ENCODE results near the gene LBX2. TPM values are rescaled to one million over a fixed set of nuclear protein-coding genes. Genes with fewer than 3 reads are reported as not detected.
A peak's percentile ranks its signal among the peaks of the same experiment; 100 is the strongest.
"Not testable (repeated sequence)": the region's sequence is repeated elsewhere in the genome, so short reads cannot be mapped to it uniquely, and the experiment has no call there.

Gene LBX2
- total RNA-seq, 4 donors from 2014 or later: 0.32 to 1.7 (median 0.84) TPM

DNA sequence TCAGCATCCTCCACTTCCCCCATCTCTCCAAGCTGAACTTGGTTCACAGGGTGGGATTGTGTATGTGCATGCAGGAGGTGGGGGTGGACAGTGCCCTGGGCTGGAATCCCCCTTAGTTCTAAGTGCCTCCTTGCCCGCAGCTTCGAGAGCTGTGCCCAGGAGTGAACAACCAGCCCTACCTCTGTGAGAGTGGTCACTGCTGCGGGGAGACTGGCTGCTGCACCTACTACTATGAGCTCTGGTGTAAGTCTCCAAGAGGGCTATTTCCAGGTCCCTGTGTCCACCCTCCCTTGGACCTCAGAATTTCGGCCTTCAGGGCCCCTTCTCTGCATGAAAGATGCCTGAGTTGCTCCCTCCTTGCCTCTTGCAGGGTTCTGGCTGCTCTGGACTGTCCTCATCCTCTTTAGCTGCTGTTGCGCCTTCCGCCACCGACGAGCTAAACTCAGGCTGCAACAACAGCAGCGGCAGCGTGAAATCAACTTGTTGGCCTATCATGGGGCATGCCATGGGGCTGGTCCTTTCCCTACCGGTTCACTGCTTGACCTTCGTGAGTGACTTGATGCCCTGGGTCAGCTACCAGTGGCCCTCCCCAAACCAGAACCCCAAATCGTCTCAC is 39.8 kb downstream of the LBX2 start:
- H3K4me3 ChIP-seq: peak overlapping the region in 1 of 4 donors; percentile 85
- H3K27ac ChIP-seq (replicated peaks in 1 of 4); H3K9me3 ChIP-seq; H3K27me3 ChIP-seq; DNase-seq (ENCODE audit: extremely low spot score); intact Hi-C loops (cut with DNase I): not testable (repeated sequence)
- H3K36me3 ChIP-seq: peaks cover 14 to 26% (median 23%) of the 10 kb centered on the region in 4 donors
- H3K4me1 ChIP-seq: peaks cover 40 to 55% (median 53%) of the 10 kb centered on the region in 4 donors
- peak in 1 of 2 donors; percentile 22 for TF ChIP-seq POLR2AphosphoS5 (IDR thresholded peaks at IDR 0.05)
- WGBS: 80% methylated on average over 13 of the region's 13 CpGs

DNA sequence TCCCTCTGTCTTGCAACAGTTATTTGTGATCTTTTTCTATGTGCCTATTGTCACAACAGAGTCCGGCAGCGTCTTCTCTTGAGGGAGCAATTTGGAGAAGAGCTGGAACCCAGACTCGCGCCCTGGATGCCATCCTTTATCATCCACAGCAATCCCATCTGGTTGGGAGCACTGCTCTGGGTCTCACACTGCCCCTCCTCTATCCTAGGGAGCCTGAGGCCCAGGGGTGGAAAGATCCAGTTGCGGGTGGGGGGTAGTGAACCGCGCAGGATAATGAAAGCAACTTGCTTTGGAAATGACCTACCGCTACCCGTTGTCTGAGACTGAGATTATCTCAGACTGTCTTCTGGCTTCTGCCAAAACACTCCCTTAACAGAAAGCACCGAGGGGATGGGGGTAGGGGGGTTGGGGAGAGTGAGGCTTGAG is 40.5 kb downstream of the LBX2 start:
- H3K4me1 ChIP-seq: peaks cover 34 to 50% (median 49%) of the 10 kb centered on the region in 4 donors
- TF ChIP-seq EP300 (IDR thresholded peaks at IDR 0.05) (no peak), POLR2A (IDR thresholded peaks at IDR 0.05; ENCODE audit: low read depth) (no peak), POLR2AphosphoS5 (IDR thresholded peaks at IDR 0.05) (no peak)
- TF ChIP-seq, protein P1, sequence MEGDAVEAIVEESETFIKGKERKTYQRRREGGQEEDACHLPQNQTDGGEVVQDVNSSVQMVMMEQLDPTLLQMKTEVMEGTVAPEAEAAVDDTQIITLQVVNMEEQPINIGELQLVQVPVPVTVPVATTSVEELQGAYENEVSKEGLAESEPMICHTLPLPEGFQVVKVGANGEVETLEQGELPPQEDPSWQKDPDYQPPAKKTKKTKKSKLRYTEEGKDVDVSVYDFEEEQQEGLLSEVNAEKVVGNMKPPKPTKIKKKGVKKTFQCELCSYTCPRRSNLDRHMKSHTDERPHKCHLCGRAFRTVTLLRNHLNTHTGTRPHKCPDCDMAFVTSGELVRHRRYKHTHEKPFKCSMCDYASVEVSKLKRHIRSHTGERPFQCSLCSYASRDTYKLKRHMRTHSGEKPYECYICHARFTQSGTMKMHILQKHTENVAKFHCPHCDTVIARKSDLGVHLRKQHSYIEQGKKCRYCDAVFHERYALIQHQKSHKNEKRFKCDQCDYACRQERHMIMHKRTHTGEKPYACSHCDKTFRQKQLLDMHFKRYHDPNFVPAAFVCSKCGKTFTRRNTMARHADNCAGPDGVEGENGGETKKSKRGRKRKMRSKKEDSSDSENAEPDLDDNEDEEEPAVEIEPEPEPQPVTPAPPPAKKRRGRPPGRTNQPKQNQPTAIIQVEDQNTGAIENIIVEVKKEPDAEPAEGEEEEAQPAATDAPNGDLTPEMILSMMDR (IDR thresholded peaks at IDR 0.05): no peak
- no peak for DNase-seq (ENCODE audit: extremely low spot score)
- intact Hi-C loops (cut with DNase I): no loop called here
- H3K4me3 ChIP-seq: peak overlapping the region; percentile 68 to 85 (median 74)
- WGBS: 8% methylated on average over 10 of the region's 10 CpGs
- no peaks in the 10 kb centered on the region for H3K27me3 ChIP-seq
- peak overlapping the region; percentile 79 to 98 (median 87) for H3K27ac ChIP-seq (replicated peaks in 1 of 4)
- H3K9me3 ChIP-seq: no peaks in the 10 kb centered on the region
- H3K36me3 ChIP-seq: peaks cover 14 to 26% (median 23%) of the 10 kb centered on the region in 4 donors

DNA sequence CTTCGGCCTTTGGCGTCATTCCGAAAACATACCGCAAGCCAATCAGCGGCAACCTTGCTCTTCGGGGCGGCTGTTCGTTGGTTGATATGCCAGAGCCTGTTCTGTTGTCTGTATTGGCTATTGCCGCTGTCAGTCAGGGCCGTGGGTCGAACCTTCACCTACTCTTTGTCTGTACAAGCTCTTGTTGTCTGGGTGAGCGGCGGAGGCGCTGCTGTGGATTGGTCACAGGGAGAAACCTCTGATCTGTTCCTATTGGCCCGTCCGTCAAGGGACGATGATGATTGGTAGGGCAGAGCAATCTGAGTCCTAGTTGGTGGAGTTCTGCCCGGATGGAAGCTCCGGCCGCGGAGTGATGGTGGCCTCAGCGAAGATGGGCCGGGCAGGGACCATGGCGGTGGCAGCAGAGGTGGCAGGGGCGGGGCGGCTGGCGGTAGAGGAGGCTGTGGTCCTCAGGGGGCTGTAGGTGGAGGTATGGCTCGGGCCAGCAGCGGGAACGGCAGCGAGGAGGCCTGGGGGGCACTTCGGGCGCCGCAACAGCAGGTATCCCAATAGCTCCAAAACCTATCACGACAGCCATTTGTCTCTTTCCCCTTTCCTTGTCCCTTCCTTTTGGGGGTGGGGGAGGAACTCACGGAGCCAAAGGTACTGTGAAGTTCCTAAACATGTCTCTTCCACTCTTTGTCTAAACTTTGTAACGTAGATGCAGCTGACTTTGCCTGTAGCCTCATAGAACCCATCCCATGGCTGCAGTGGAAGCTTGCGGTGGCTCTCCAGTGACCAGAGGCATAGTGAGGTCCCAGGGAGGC is 41.1 kb downstream of the LBX2 start, which contains the start of gene WBP1:
WBP1 (plus strand) TSS at position 307 of the 806 bp plus-strand sequence; CDS start at position 472, 165 bp downstream.
- Histone ChIP-seq H3K4me3 (peak within 1 kb of the TSS; percentile 68 to 85 (median 74)), H3K36me3 (peaks cover 14 to 26% (median 23%) of the 10 kb centered on the region in 4 donors), H3K9me3 (no peaks in the 10 kb centered on the region), H3K4me1 (peaks cover 32 to 44% (median 43%) of the 10 kb centered on the region in 4 donors), H3K27me3 (no peaks in the 10 kb centered on the region), H3K27ac (replicated peaks in 1 of 4) (peak within 1 kb of the TSS; percentile 91 to 98 (median 96))
- intact Hi-C loops (cut with DNase I): no loop called here
- TF ChIP-seq, protein P1 (IDR thresholded peaks at IDR 0.05): peak in 1 of 3 experiments; percentile 42
- TF ChIP-seq POLR2AphosphoS5 (IDR thresholded peaks at IDR 0.05) (peak; percentile 87 to 92), POLR2A (IDR thresholded peaks at IDR 0.05; ENCODE audit: low read depth) (no peak)
- 2% methylated on average over 9 of the region's 38 CpGs for WGBS
- peak; percentile 100 for DNase-seq (ENCODE audit: extremely low spot score)

- H3K4me1 ChIP-seq: peaks cover 32 to 43% (median 41%) of the 10 kb centered on the region in 4 donors
- no peaks in the 10 kb centered on the region for H3K27me3 ChIP-seq
- intact Hi-C loops (cut with DNase I): no loop called here
- H3K9me3 ChIP-seq: no peaks in the 10 kb centered on the region
- peak overlapping the region; percentile 68 to 85 (median 74) for H3K4me3 ChIP-seq
- 0% methylated on average over 10 of the region's 46 CpGs for WGBS
- peak; percentile 93 for DNase-seq (ENCODE audit: extremely low spot score)
- peak overlapping the region; percentile 91 to 98 (median 96) for H3K27ac ChIP-seq (replicated peaks in 1 of 4)
- TF ChIP-seq POLR2A (IDR thresholded peaks at IDR 0.05; ENCODE audit: low read depth): peak; percentile 58
- peak in 1 of 2 donors; percentile 96 for TF ChIP-seq POLR2AphosphoS5 (IDR thresholded peaks at IDR 0.05)
- TF ChIP-seq, protein P1 (IDR thresholded peaks at IDR 0.05): no peak
- TF ChIP-seq EP300 (IDR thresholded peaks at IDR 0.05): no peak
- H3K36me3 ChIP-seq: peaks cover 10 to 20% (median 18%) of the 10 kb centered on the region in 4 donors
Observed at GRCh38 chr2:74457549-74458131, 41.8 kb downstream of the LBX2 start.

All from esophagus muscularis mucosa (tissue), 4 donors.